ENCODE results near the gene ELAVL3.

ELAVL3 gene

DNA sequence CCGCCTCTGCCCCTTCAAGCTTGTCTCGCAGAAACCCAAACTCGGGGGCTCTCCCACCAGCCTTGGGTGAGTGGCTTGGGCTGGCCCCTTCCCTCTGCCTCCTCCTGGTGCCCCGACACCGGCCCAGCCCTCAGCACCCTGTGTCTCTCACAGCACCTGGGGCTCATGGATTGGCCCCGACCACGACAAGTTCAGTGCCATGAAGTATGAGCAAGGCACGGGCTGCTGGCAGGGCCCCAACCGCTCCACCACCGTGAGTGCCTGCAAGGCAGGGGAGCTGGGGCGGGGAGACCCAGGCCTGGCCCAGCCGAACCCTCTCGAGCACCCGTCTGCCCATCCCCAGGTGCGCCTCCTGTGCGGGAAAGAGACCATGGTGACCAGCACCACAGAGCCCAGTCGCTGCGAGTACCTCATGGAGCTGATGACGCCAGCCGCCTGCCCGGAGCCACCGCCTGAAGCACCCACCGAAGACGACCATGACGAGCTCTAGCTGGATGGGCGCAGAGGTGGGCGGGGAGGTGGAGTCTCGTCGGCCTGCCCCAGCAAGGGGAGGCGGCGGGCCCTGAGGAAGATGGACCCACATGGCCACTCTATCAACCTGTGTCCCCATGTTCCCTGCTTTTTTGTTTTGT, 31.8 kb downstream of the ELAVL3 start:
- Histone ChIP-seq H3K9me3 (replicated peaks in 1 of 11) (no peaks in the 10 kb centered on the region), H3K9ac (no peak overlapping the region), H3K4me1 (peaks cover 0 to 17% (median 6%) of the 10 kb centered on the region in 10 experiments; a peak in 14 of 20 replicates), H3K4me2 (no peak overlapping the region), H3K27ac (no peak overlapping the region), H4K20me1 (peaks cover 7 to 68% (median 15%) of the 10 kb centered on the region in 11 experiments; a peak in 19 of 22 replicates), H3K27me3 (no peaks in the 10 kb centered on the region), H3K4me3 (no peak overlapping the region), H3K36me3 (peaks cover 55 to 71% (median 68%) of the 10 kb centered on the region in 11 experiments)
- no peak for TF ChIP-seq Cebpa-rat (IDR thresholded peaks at IDR 0.05)

DNA sequence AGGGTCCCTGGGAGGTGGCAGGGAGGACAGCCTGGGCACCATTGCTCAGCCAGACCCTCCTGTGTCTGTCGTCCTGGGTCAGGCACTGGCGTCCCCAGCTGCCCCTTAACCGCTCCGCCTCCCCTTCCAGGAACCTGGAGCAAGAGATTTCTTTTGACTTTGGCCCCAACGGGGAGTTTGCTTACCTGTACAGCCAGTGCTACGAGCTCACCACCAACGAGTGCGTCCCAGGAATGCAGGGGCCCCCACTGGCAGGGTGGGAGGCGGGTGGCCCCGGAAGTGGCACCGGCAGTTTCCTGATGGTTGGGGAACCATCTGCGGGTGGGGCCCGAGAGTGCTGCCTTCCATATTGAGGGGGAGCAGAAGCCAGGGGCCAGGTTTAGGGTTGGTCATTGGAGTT, 32.4 kb downstream of the ELAVL3 start:
- Histone ChIP-seq H4K20me1 (peaks cover 8 to 74% (median 21%) of the 10 kb centered on the region in 11 experiments; a peak in 19 of 22 replicates), H3K27me3 (no peaks in the 10 kb centered on the region), H3K4me3 (no peak overlapping the region), H3K9me3 (replicated peaks in 1 of 11) (no peaks in the 10 kb centered on the region), H3K9ac (no peak overlapping the region), H3K4me2 (no peak overlapping the region), H3K4me1 (peaks cover 0 to 23% (median 12%) of the 10 kb centered on the region in 10 experiments; a peak in 14 of 20 replicates), H3K27ac (no peak overlapping the region), H3K36me3 (peaks cover 61 to 77% (median 74%) of the 10 kb centered on the region in 11 experiments)
- TF ChIP-seq Cebpa-rat (IDR thresholded peaks at IDR 0.05) = no peak

DNA sequence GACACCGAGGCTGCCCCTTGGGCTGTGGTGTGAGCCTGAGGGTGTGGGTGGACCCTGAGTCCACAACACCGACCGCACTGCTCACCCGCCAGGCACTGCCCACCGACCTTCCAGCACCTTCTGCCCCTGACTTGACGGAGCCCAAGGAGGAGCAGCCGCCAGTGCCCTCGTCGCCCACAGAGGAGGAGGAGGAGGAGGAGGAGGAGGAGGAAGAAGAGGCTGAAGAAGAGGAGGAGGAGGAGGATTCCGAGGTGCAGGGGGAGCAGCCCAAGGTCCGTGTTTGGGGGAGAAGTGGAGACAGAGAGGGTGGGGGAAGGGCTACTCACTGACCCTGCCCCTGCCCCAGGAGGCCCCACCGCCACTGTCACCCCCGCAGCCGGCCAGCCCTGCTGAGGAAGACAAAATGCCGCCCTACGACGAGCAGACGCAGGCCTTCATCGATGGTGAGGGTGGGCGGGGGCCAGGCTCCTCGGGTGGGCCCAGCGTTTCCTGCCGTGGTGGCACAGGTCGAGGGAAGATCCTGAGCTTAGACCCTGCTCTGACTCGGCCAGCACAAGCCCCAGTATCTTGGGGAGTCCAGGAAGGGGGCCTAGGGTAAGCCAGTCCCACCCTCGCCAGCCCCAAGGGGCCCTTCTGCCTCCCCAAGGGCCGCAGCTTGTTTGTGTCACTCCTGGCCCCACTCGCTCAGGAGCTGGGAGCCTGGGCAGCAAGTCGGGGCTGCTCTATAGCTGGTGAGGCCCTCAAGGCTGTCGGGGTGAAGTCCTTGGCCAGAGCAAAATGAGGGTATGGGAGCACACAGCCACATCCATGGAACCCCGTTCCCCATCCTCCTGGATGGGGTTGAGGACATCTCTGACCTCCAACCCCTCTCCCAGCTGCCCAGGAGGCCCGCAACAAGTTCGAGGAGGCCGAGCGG, 33.2 kb downstream of the ELAVL3 start:
- H3K4me1 ChIP-seq = peaks cover 0 to 23% (median 14%) of the 10 kb centered on the region in 10 experiments; a peak in 14 of 20 replicates
- H3K9me3 ChIP-seq (replicated peaks in 1 of 11) = no peaks in the 10 kb centered on the region
- H3K27me3 ChIP-seq = no peaks in the 10 kb centered on the region
- H3K36me3 ChIP-seq = peaks cover 70 to 85% (median 82%) of the 10 kb centered on the region in 11 experiments
- H3K4me2 ChIP-seq = no peak overlapping the region
- H3K27ac ChIP-seq = no peak overlapping the region
- no peak overlapping the region for H3K4me3 ChIP-seq
- H3K9ac ChIP-seq = no peak overlapping the region
- no peak for TF ChIP-seq Cebpa-rat (IDR thresholded peaks at IDR 0.05)
- peaks cover 8 to 77% (median 27%) of the 10 kb centered on the region in 11 experiments; a peak in 20 of 22 replicates for H4K20me1 ChIP-seq

DNA sequence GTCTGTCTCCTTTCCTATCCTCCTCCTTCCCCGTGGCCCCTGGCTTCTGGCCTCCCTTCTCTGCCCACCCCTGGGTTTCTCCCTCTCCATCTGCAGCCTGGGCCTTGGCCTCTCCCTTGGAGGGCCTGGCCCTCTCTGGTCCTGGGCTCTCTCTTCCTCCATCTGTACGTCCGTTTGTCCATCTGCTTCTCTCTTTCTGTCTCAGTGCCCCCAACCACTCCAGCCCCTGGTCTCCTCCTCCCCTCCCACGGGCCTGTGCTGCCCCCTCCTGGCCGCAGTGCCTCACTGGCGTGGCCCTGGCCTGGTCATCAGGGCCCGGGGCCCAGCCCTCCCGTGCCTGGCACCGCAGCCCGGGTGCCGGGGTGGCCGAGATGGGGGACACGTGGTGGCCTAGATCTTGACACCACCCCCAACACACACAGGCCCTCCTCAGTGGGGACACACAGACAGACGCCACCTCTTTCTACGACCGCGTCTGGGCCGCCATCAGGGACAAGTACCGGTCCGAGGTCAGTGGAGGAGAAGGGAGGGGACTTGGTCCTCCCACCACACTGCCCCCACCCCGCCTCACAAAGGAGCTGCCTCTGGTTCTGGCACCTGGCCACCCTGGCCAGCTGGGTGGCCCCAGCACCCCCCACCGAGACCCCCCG, 34.1 kb downstream of the ELAVL3 start:
- Histone ChIP-seq H4K20me1 (peaks cover 9 to 85% (median 35%) of the 10 kb centered on the region in 11 experiments; a peak in 20 of 22 replicates), H3K9ac (0 out of 22 replicates have a peak overlapping the region, but pooled peaks of 1 of the 11 experiments have one; percentile 5), H3K4me3 (no peak overlapping the region), H3K4me1 (peaks cover 0 to 19% (median 13%) of the 10 kb centered on the region in 10 experiments; a peak in 15 of 20 replicates), H3K27me3 (no peaks in the 10 kb centered on the region), H3K9me3 (replicated peaks in 1 of 11) (no peaks in the 10 kb centered on the region), H3K27ac (no peak overlapping the region), H3K36me3 (peaks cover 78 to 93% (median 90%) of the 10 kb centered on the region in 11 experiments), H3K4me2 (no peak overlapping the region)
- TF ChIP-seq Cebpa-rat (IDR thresholded peaks at IDR 0.05) = no peak

DNA sequence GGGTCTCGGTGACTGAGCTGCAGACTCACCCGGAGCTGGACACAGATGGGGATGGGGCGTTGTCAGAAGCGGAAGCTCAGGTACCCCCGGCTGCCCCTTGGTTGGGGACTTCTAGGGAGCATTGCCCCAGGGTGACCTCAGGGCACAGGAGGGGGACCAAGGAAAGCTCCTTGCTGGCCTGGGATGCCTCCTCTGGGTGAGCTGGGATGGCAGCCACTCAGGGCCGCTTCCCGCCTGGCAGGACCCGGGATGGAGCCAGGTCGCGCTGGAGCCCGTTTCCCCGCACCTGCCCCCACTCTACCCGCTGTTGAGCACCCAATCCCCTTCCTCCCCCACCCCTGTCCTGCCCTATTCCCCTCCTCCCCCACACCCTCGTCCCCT, 34.6 kb downstream of the ELAVL3 start:
- no peaks in the 10 kb centered on the region for H3K27me3 ChIP-seq

DNA sequence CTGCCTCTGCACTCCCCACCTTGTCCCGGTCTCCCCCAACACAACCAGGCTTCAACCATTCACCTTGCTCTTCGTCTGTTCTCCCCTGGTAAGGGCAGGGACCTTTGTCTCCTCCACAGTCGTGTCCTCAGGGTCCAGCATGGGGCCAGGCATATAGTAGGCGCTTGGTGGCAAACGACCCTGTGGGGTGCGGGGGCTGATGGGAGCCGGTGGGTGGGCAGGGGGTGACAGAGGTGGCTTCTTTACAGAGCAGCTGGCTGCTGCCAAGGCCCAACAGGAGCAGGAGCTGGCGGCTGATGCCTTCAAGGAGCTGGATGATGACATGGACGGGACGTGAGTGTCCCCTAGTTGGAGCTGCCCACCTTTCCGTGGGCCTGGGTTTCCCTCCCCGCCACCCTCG, 35.7 kb downstream of the ELAVL3 start:
- no peak overlapping the region; a peak in 1 of 22 replicates for H3K4me2 ChIP-seq
- H3K27ac ChIP-seq = peak overlapping the region in 3 of 11 experiments; percentile 35 to 50 (median 40); a peak in 2 of 22 replicates
- H3K27me3 ChIP-seq = no peaks in the 10 kb centered on the region
- TF ChIP-seq Cebpa-rat (IDR thresholded peaks at IDR 0.05) = no peak
- no peaks in the 10 kb centered on the region for H3K9me3 ChIP-seq (replicated peaks in 1 of 11)
- H3K4me3 ChIP-seq = no peak overlapping the region
- H3K4me1 ChIP-seq = peaks cover 11 to 31% (median 18%) of the 10 kb centered on the region in 10 experiments; a peak in 17 of 20 replicates
- peaks cover 85 to 100% (median 96%) of the 10 kb centered on the region in 11 experiments for H3K36me3 ChIP-seq
- H4K20me1 ChIP-seq = peaks cover 19 to 96% (median 46%) of the 10 kb centered on the region in 11 experiments; a peak in 20 of 22 replicates
- H3K9ac ChIP-seq = peak overlapping the region in 3 of 11 experiments; percentile 31 to 55 (median 47); a peak in 2 of 22 replicates

More for the DNA sequence above, 34.6 kb downstream of the ELAVL3 start:
- Histone ChIP-seq H3K9ac (no peak overlapping the region), H3K36me3 (peaks cover 83 to 99% (median 95%) of the 10 kb centered on the region in 11 experiments), H3K4me2 (no peak overlapping the region), H3K9me3 (replicated peaks in 1 of 11) (no peaks in the 10 kb centered on the region), H3K4me3 (no peak overlapping the region), H3K4me1 (peaks cover 3 to 20% (median 13%) of the 10 kb centered on the region in 10 experiments; a peak in 17 of 20 replicates), H4K20me1 (peaks cover 14 to 90% (median 41%) of the 10 kb centered on the region in 11 experiments; a peak in 20 of 22 replicates), H3K27ac (no peak overlapping the region; a peak in 1 of 22 replicates)
- no peak for TF ChIP-seq Cebpa-rat (IDR thresholded peaks at IDR 0.05)

DNA sequence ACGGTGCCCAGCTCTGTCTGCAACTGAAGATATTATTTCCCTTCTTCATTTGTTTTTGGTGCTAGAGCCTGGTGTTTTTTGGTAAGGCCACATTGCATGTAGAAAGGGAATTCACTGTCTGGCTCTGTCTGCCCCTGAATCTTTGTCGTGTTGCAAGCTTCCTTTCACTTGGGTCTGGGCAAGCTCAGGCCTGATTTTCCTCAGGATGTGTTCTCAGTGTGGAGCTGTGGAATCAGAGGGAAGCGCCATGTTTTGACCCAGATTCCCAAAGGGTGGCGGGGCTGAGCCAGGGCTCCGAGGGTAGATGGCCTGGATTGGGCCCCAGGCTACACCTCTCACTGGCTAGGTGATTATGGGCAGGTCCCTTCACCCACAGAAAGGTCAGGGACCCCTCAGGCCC, 36.8 kb downstream of the ELAVL3 start:
- Histone ChIP-seq H3K9ac (peak overlapping the region in 8 of 11 experiments; percentile 1 to 71 (median 46); a peak in 11 of 22 replicates), H3K4me3 (no peak overlapping the region), H3K36me3 (peaks cover 85 to 100% (median 96%) of the 10 kb centered on the region in 11 experiments), H3K4me2 (peak overlapping the region in 7 of 11 experiments; percentile 31 to 64 (median 41); a peak in 12 of 22 replicates), H3K9me3 (replicated peaks in 1 of 11) (no peaks in the 10 kb centered on the region), H4K20me1 (peaks cover 19 to 87% (median 46%) of the 10 kb centered on the region in 11 experiments; a peak in 20 of 22 replicates), H3K4me1 (peaks cover 13 to 36% (median 20%) of the 10 kb centered on the region in 10 experiments; a peak in 17 of 20 replicates), H3K27me3 (no peaks in the 10 kb centered on the region), H3K27ac (peak overlapping the region in 4 of 11 experiments; percentile 15 to 50 (median 38); a peak in 8 of 22 replicates)
- no peak for TF ChIP-seq Cebpa-rat (IDR thresholded peaks at IDR 0.05)

DNA sequence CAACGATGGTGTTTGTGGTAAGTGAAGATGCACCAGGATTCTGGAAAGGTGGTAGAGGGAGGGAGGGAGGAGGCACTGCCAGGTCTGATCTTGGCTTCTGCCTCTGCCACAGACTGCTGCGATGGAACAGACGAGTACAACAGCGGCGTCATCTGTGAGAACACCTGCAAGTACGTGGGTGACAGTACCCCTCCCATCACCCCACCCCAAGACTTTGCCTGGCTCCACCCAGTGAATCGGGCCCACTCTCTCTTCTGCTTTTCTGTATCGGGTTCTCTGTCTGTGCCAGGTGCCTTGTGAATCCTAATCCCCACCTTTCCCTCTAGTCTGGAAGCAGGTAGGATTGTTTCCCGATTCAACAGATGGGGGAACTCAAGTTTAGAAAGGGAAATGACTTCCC, 42.9 kb downstream of the ELAVL3 start:
- peaks cover 27 to 56% (median 41%) of the 10 kb centered on the region in 10 experiments for H3K4me1 ChIP-seq
- H3K27ac ChIP-seq = no peak overlapping the region

More for the DNA sequence above, 42.9 kb downstream of the ELAVL3 start:
- Histone ChIP-seq H3K9me3 (replicated peaks in 1 of 11) (no peaks in the 10 kb centered on the region), H4K20me1 (peaks cover 6 to 26% (median 20%) of the 10 kb centered on the region in 11 experiments; a peak in 18 of 22 replicates), H3K27me3 (no peaks in the 10 kb centered on the region), H3K36me3 (peaks cover 58 to 70% (median 66%) of the 10 kb centered on the region in 11 experiments), H3K9ac (peak overlapping the region in 3 of 11 experiments; percentile 11 to 85 (median 52); a peak in 5 of 22 replicates), H3K4me3 (no peak overlapping the region), H3K4me2 (0 out of 22 replicates have a peak overlapping the region, but pooled peaks of 1 of the 11 experiments have one; percentile 99)
- no peak for TF ChIP-seq Cebpa-rat (IDR thresholded peaks at IDR 0.05)

All from BLaER1 treated with 17β-estradiol and CSF1 and Interleukin-3, amounts not matched to agents 10 nM and 100 nM (cell line).